ENCODE measurements around the gene ANKRD13A.
A peak's percentile ranks its signal among the peaks of the same experiment; 100 is the strongest.

The ANKRD13A gene

GRCh38 chr12:109994401-109995175 is 4.6 kb upstream of the ANKRD13A start:
- CTCF ChIA-PET = interaction anchor here (0.6 to 1.1 kb wide), 8 partner anchors 8 to 141 kb away, joined by 3 to 4 read pairs (median 3); no protein-coding TSS in a partner anchor
- no peak for DNase-seq (ENCODE audit: low read depth, low spot score)
- peak overlapping the region; percentile 68 for H3K4me3 ChIP-seq (ENCODE audit: low read depth, low read length)
- POLR2A ChIA-PET = interaction anchor here (0.6 kb wide), 1 partner anchor 54 kb away, joined by 3 read pairs; no protein-coding TSS in a partner anchor
- TF ChIP-seq CTCF (IDR thresholded peaks at IDR 0.05; ENCODE audit: insufficient read depth, low read length, missing control alignments) = no peak

GRCh38 chr12:109995361-109995685 is 3.9 kb upstream of the ANKRD13A start:
- CTCF ChIA-PET = interaction anchor here (1.1 kb wide), 1 partner anchor 30 kb away, joined by 3 read pairs; no protein-coding TSS in a partner anchor
- no peak for TF ChIP-seq CTCF (IDR thresholded peaks at IDR 0.05; ENCODE audit: insufficient read depth, low read length, missing control alignments)
- no peak for DNase-seq (ENCODE audit: low read depth, low spot score)
- H3K4me3 ChIP-seq (ENCODE audit: low read depth, low read length) = peak overlapping the region; percentile 68
- POLR2A ChIA-PET = no interaction called here

- no peak for TF ChIP-seq CTCF (IDR thresholded peaks at IDR 0.05; ENCODE audit: insufficient read depth, low read length, missing control alignments)
- CTCF ChIA-PET = interaction anchor here (1.1 kb wide), 1 partner anchor 30 kb away, joined by 3 read pairs; no protein-coding TSS in a partner anchor
- H3K4me3 ChIP-seq (ENCODE audit: low read depth, low read length) = peak within 1 kb of the TSS; percentile 68
- POLR2A ChIA-PET = no interaction called here
- no peak for DNase-seq (ENCODE audit: low read depth, low spot score)
Observed at GRCh38 chr12:109995686-109996482, 3.3 kb upstream of the ANKRD13A start, which contains the start of gene GIT2. GIT2 (minus strand) TSS chr12:109996368; CDS start chr12:109996224, 144 bp downstream.

DNA sequence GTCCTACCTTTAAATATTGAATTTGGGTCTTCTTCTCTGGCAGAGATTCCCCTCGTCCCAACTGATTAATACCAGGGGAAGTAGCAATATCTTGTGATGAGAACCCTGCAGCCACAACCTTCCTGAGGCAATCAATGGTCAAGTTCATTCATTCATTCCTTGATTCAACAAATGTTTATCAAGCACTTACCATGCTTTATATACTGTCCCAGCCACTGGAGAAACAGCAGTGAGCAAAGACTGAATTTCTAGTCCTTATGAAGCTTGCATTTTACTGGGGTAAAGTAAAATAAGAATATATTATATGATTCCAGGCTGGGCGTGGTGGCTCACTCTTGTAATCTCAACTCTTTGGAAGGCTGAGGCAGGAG is 2.8 kb upstream of the ANKRD13A start:
- H3K4me3 ChIP-seq (ENCODE audit: low read depth, low read length) = peak overlapping the region; percentile 68
- ChIA-PET CTCF (no interaction called here), POLR2A (no interaction called here)
- no peak for TF ChIP-seq CTCF (IDR thresholded peaks at IDR 0.05; ENCODE audit: insufficient read depth, low read length, missing control alignments)
- no peak for DNase-seq (ENCODE audit: low read depth, low spot score)

- ChIA-PET CTCF (interaction anchor here (1.4 kb wide), 1 partner anchor 27 kb away, joined by 4 read pairs; no protein-coding TSS in a partner anchor), POLR2A (no interaction called here)
- DNase-seq (ENCODE audit: low read depth, low spot score) = no peak
- no peak overlapping the region for H3K4me3 ChIP-seq (ENCODE audit: low read depth, low read length)
- TF ChIP-seq CTCF (IDR thresholded peaks at IDR 0.05; ENCODE audit: insufficient read depth, low read length, missing control alignments) = no peak
Observed at GRCh38 chr12:109997393-109997792, 1.8 kb upstream of the ANKRD13A start.
